Measurements from ENCODE around the gene FADD. TPM values are rescaled to one million over a fixed set of nuclear protein-coding genes. Genes with fewer than 3 reads are reported as not detected.

The FADD gene
- total RNA-seq, 4 donors from 2014 or later: 17.0 to 26.6 (median 21.9) TPM

GRCh38 chr11:70251659-70252321 is 48.7 kb downstream of the FADD start:
- Histone ChIP-seq H3K36me3 (no peaks in the 10 kb centered on the region), H3K9me3 (no peaks in the 10 kb centered on the region), H3K27me3 (no peaks in the 10 kb centered on the region), H3K4me1 (no peaks in the 10 kb centered on the region), H3K4me3 (no peak overlapping the region), H3K27ac (no peak overlapping the region)
- WGBS, 2 donors (ENCODE audit: low coverage in 1 of 2): 86 to 100% methylated on average over 1 to 2 of the region's 21 CpGs
- ATAC-seq: no peak
- TF ChIP-seq, protein P1, sequence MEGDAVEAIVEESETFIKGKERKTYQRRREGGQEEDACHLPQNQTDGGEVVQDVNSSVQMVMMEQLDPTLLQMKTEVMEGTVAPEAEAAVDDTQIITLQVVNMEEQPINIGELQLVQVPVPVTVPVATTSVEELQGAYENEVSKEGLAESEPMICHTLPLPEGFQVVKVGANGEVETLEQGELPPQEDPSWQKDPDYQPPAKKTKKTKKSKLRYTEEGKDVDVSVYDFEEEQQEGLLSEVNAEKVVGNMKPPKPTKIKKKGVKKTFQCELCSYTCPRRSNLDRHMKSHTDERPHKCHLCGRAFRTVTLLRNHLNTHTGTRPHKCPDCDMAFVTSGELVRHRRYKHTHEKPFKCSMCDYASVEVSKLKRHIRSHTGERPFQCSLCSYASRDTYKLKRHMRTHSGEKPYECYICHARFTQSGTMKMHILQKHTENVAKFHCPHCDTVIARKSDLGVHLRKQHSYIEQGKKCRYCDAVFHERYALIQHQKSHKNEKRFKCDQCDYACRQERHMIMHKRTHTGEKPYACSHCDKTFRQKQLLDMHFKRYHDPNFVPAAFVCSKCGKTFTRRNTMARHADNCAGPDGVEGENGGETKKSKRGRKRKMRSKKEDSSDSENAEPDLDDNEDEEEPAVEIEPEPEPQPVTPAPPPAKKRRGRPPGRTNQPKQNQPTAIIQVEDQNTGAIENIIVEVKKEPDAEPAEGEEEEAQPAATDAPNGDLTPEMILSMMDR (IDR thresholded peaks at IDR 0.05): no peak
- TF ChIP-seq POLR2AphosphoS5 (IDR thresholded peaks at IDR 0.05) (no peak), POLR2A (IDR thresholded peaks at IDR 0.05) (no peak), EP300 (IDR thresholded peaks at IDR 0.05) (no peak)

GRCh38 chr11:70252844-70253243 is 49.7 kb downstream of the FADD start:
- Histone ChIP-seq H3K27ac (no peak overlapping the region), H3K4me1 (no peaks in the 10 kb centered on the region), H3K9me3 (no peaks in the 10 kb centered on the region), H3K4me3 (no peak overlapping the region), H3K27me3 (no peaks in the 10 kb centered on the region), H3K36me3 (no peaks in the 10 kb centered on the region)
- TF ChIP-seq POLR2AphosphoS5 (IDR thresholded peaks at IDR 0.05) (no peak), POLR2A (IDR thresholded peaks at IDR 0.05) (no peak), EP300 (IDR thresholded peaks at IDR 0.05) (no peak)
- TF ChIP-seq, protein P1 (IDR thresholded peaks at IDR 0.05): no peak
- 94% methylated on average over 3 of the region's 12 CpGs; no CpG with 5 or more reads in 1 of the 2 donors for WGBS, 2 donors (ENCODE audit: low coverage in 1 of 2)
- no peak for ATAC-seq

GRCh38 chr11:70255477-70256116 is 52.5 kb downstream of the FADD start:
- H3K9me3 ChIP-seq: no peaks in the 10 kb centered on the region
- ATAC-seq: no peak
- no peaks in the 10 kb centered on the region for H3K4me1 ChIP-seq
- no peaks in the 10 kb centered on the region for H3K36me3 ChIP-seq
- TF ChIP-seq, protein P1 (IDR thresholded peaks at IDR 0.05): no peak
- TF ChIP-seq POLR2A (IDR thresholded peaks at IDR 0.05): no peak
- no peak for TF ChIP-seq EP300 (IDR thresholded peaks at IDR 0.05)
- TF ChIP-seq POLR2AphosphoS5 (IDR thresholded peaks at IDR 0.05): no peak
- H3K27me3 ChIP-seq: peaks cover 4% of the 10 kb centered on the region
- WGBS, 2 donors (ENCODE audit: low coverage in 1 of 2): 42 to 45% methylated on average over 9 to 12 of the region's 12 CpGs
- H3K27ac ChIP-seq: no peak overlapping the region
- H3K4me3 ChIP-seq: no peak overlapping the region

Other genes with a start within 250 kb of the FADD start
- 10 to 100 TPM; 22.5 to 57.6 (median 41.4) TPM for gene ANO1, start 125.0 kb upstream of the FADD start, total RNA-seq
- gene PPFIA1, start 67.4 kb downstream of the FADD start, total RNA-seq: 10 to 100 TPM; 54.3 to 68.8 (median 61.5) TPM
- gene CTTN, start 195.2 kb downstream of the FADD start, total RNA-seq: 100 to 1,000 TPM; 164 to 316 (median 179) TPM

Data from gastroesophageal sphincter (tissue), 4 donors.